DOHH2 (cell line): ENCODE measurements around the gene FGD4.

Experiments used
- H3F3A ChIP-seq: fragments of 200-600 bp; sonication (generic), shearing (Covaris generic); 2 replicates; pipeline ENCODE4 v1.6.0; 2016; ENCODE audit warnings: antibody characterized with exemption, mild to moderate bottlenecking; ENCODE audit not compliant: control insufficient read depth, insufficient read depth
- H3K27ac ChIP-seq: fragments of 200-600 bp; sonication (generic); 2 replicates; pipeline ENCODE4 v1.5.1; 2014; ENCODE audit warnings: low read depth, mild to moderate bottlenecking, low read length, moderate library complexity
- H3K27me3 ChIP-seq: fragments of 200-600 bp; sonication (generic); 2 replicates; pipeline ENCODE4 v1.6.1; 2014; ENCODE audit warnings: mild to moderate bottlenecking, low read length, mixed read lengths; ENCODE audit not compliant: control insufficient read depth
- H3K36me3 ChIP-seq: fragments of 200-600 bp; sonication (generic); 2 replicates; pipeline ENCODE4 v1.6.1; 2014; ENCODE audit warnings: mild to moderate bottlenecking, low read length, moderate library complexity, mixed read lengths; ENCODE audit not compliant: control insufficient read depth
- H3K4me1 ChIP-seq: fragments of 200-600 bp; sonication (generic); 2 replicates; pipeline ENCODE4 v1.6.1; 2014; ENCODE audit warnings: mild to moderate bottlenecking, low read length, mixed read lengths; ENCODE audit not compliant: control insufficient read depth
- H3K4me2 ChIP-seq: fragments of 200-600 bp; sonication (generic); 2 replicates; pipeline ENCODE4 v1.6.0; 2014; ENCODE audit warnings: mild to moderate bottlenecking, low read length, moderate library complexity
- H3K4me3 ChIP-seq: fragments of 200-600 bp; sonication (generic); 2 replicates; pipeline ENCODE4 v1.5.1; 2014; ENCODE audit warnings: mild to moderate bottlenecking, low read length, mixed read lengths
- H3K79me2 ChIP-seq: fragments of 200-600 bp; sonication (generic); 2 replicates; pipeline ENCODE4 v1.6.1; 2014; ENCODE audit warnings: mild to moderate bottlenecking, low read length, mixed read lengths; ENCODE audit not compliant: control insufficient read depth
- H3K9me2 ChIP-seq: fragments of 200-600 bp; sonication (generic); replicated peaks from 2 replicates; pipeline ENCODE4 v1.6.1; 2014; ENCODE audit warnings: mild to moderate bottlenecking, low read length, mixed read lengths; ENCODE audit not compliant: control insufficient read depth
- H3K9me3 ChIP-seq: fragments of 200-600 bp; sonication (generic); 2 replicates; pipeline ENCODE4 v1.6.1; 2014; ENCODE audit warnings: antibody characterized with exemption, low read length, mixed read lengths; ENCODE audit not compliant: control insufficient read depth, insufficient read depth
- H4K20me1 ChIP-seq: fragments of 200-600 bp; sonication (generic); 2 replicates; pipeline ENCODE4 v1.6.0; 2014; ENCODE audit warnings: low read depth, mild to moderate bottlenecking, antibody characterized with exemption, low read length, moderate library complexity; ENCODE audit not compliant: control insufficient read depth, insufficient read depth
- EZH2phosphoT487 ChIP-seq: fragments of 200-600 bp; sonication (generic); IDR thresholded peaks from 2 replicates; pipeline ENCODE4 v1.6.1; 2017; ENCODE audit warnings: borderline replicate concordance, mild to moderate bottlenecking, antibody characterized with exemption, low read length, moderate library complexity, mixed read lengths
- TF ChIP-seq, protein P1 (sequence below): fragments of 200-600 bp; sonication (generic); IDR thresholded peaks from one replicate; pipeline ENCODE4 v1.5.1; 2014; ENCODE audit warnings: antibody characterized with exemption, mild to moderate bottlenecking, low read depth, low read length; ENCODE audit not compliant: poor library complexity, severe bottlenecking

Gene FGD4

DNA sequence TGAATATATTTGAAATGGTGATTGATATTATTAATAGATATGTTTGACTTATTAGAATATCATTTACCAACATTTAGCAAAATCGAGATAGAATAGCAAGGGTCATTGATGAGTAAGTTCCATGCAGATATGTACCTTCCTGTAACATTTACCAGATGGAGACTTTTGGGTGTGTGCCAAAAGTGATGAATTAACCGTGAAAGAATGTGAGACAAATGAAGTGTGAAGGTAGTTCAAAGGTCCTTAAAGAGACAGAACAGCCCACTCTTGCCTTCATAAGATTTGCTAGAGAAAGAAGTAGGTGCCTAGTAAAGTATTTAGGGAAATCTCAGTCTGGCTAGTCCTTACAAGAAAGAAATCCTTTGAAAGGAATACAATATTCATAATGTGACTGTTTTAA is 45.5 kb downstream of the FGD4 start:
- no peak overlapping the region for H3K4me3 ChIP-seq
- peaks cover 9% of the 10 kb centered on the region for H3K4me1 ChIP-seq
- H3K4me2 ChIP-seq = no peak overlapping the region
- no peaks in the 10 kb centered on the region for H3F3A ChIP-seq
- H3K79me2 ChIP-seq = no peaks in the 10 kb centered on the region
- H3K9me2 ChIP-seq = no peaks in the 10 kb centered on the region
- no peaks in the 10 kb centered on the region for H3K27me3 ChIP-seq
- H3K36me3 ChIP-seq = no peaks in the 10 kb centered on the region
- H3K9me3 ChIP-seq = no peaks in the 10 kb centered on the region
- H4K20me1 ChIP-seq = no peaks in the 10 kb centered on the region
- no peak overlapping the region for H3K27ac ChIP-seq
- TF ChIP-seq, protein P1, sequence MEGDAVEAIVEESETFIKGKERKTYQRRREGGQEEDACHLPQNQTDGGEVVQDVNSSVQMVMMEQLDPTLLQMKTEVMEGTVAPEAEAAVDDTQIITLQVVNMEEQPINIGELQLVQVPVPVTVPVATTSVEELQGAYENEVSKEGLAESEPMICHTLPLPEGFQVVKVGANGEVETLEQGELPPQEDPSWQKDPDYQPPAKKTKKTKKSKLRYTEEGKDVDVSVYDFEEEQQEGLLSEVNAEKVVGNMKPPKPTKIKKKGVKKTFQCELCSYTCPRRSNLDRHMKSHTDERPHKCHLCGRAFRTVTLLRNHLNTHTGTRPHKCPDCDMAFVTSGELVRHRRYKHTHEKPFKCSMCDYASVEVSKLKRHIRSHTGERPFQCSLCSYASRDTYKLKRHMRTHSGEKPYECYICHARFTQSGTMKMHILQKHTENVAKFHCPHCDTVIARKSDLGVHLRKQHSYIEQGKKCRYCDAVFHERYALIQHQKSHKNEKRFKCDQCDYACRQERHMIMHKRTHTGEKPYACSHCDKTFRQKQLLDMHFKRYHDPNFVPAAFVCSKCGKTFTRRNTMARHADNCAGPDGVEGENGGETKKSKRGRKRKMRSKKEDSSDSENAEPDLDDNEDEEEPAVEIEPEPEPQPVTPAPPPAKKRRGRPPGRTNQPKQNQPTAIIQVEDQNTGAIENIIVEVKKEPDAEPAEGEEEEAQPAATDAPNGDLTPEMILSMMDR = no peak
- no peak for TF ChIP-seq EZH2phosphoT487

GRCh38 chr12:32445356-32445755 is 46.0 kb downstream of the FGD4 start:
- Histone ChIP-seq H3K9me2 (no peaks in the 10 kb centered on the region), H3K9me3 (no peaks in the 10 kb centered on the region), H3K4me1 (peaks cover 9% of the 10 kb centered on the region), H3F3A (no peaks in the 10 kb centered on the region), H3K27ac (no peak overlapping the region), H3K79me2 (no peaks in the 10 kb centered on the region), H3K36me3 (no peaks in the 10 kb centered on the region), H3K4me3 (no peak overlapping the region), H3K27me3 (no peaks in the 10 kb centered on the region), H3K4me2 (no peak overlapping the region), H4K20me1 (no peaks in the 10 kb centered on the region)
- TF ChIP-seq, protein P1 = no peak
- TF ChIP-seq EZH2phosphoT487 = no peak

GRCh38 chr12:32446316-32447119 is 47.2 kb downstream of the FGD4 start:
- Histone ChIP-seq H3K79me2 (no peaks in the 10 kb centered on the region), H3F3A (no peaks in the 10 kb centered on the region), H3K27me3 (no peaks in the 10 kb centered on the region), H3K4me1 (peaks cover 9% of the 10 kb centered on the region), H3K9me3 (no peaks in the 10 kb centered on the region), H3K4me2 (no peak overlapping the region), H3K36me3 (no peaks in the 10 kb centered on the region), H3K27ac (no peak overlapping the region), H3K9me2 (no peaks in the 10 kb centered on the region), H4K20me1 (no peaks in the 10 kb centered on the region), H3K4me3 (no peak overlapping the region)
- TF ChIP-seq EZH2phosphoT487 = no peak
- TF ChIP-seq, protein P1 = no peak
